ENCODE data around the gene TRIM74.
"Not testable (repeated sequence)": the region's sequence is repeated elsewhere in the genome, so short reads cannot be mapped to it uniquely, and the experiment has no call there.

TRIM74 gene

GRCh38 chr7:72954563-72955198 lies 14.6 kb downstream of the TRIM74 start:
- not testable (repeated sequence) for DNase-seq

GRCh38 chr7:72953901-72954562 lies 15.2 kb downstream of the TRIM74 start:
- DNase-seq = not testable (repeated sequence)

GRCh38 chr7:72950432-72950831 lies 18.8 kb downstream of the TRIM74 start:
- not testable (repeated sequence) for DNase-seq

DNA sequence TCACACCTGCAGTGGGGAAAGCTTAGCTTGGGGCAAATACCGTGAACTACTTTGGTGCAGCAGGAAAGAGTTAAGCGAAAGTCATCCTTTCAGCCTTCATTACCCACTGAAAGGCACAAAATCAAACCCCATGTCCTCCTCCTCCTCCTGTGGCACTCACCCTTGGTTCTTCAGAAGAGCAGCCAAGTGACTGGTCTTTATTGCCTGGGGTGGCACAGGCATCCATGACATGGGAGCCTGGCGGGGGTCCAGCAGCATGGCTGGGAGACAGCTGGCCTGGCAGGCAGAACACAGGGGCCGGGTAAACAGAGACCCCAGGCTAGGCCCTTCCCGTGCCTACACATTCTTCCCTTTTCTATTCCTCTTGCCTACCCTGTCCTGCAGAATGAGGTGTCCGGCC lies 19.6 kb downstream of the TRIM74 start:
- DNase-seq = not testable (repeated sequence)

DNA sequence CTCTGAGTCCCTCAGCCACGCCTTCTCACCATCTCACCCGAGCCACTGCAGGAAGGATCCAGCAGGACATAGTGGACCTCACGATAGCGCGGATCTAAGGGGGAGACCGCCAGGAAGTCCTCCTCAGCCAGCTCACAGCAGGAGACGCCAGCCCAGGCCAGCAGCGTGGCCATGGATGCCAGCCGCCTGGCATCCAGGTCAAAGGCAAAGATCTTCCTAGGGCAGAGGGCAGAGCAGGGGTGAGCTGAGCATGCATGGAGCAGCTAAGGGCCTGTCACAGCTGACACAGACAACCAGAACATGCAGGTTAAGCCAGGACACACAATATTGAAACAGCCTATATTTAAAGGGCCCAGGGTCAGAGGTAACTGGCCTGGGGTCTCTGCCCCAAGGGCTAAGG lies 20.0 kb downstream of the TRIM74 start:
- not testable (repeated sequence) for DNase-seq

GRCh38 chr7:72948714-72949113 lies 20.6 kb downstream of the TRIM74 start:
- not testable (repeated sequence) for DNase-seq

DNA sequence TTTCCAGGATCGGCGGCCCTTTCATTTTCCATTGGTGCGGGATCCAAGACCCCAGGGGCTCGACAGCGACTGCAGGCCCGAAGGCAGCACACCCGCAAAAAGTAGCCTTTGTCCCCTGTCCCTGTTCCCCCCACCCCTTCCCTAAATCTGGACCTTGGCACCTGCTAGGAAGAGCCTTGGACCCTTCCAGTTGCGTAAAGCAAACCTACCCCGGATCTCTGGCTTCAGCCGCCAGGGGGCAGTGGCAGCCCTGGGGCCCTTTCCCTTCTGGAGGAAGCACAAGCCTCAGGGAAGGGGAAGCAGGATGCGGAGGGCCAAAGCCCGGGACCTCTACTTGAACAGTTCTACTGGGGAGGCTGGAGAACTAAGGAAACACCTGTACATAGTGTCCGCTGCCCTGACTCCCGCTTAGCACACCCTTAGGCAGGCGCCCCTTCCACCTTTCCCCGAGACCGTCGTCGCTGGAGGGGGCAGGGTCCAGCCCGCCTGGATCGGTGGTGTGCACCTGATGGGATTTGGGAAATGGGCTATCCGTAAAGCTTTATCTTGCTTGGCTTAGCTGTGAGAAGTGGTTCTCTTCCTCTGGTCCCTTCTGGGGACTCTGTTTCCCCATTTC lies 23.0 kb downstream of the TRIM74 start:
- DNase-seq = not testable (repeated sequence)

DNA sequence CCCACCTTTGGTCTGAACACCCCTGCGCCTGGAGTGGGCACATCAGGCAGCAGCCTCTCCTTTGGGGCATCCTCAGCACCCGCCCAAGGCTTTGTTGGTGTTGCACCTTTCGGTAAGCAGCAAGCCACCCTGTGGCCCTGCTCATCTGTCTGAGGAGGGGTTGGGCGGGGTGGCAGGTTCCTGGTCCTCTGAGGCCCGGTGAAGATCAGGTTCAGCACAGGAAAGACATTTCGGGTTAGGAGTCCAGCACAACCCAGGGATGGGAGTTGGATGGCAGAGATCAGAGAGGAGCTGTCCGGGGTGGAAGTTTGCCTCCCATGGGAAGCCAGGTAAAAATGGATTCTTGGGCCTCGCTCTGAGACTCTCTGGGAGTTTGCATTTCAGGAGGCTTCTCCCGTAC lies 23.7 kb downstream of the TRIM74 start:
- not testable (repeated sequence) for DNase-seq

DNA sequence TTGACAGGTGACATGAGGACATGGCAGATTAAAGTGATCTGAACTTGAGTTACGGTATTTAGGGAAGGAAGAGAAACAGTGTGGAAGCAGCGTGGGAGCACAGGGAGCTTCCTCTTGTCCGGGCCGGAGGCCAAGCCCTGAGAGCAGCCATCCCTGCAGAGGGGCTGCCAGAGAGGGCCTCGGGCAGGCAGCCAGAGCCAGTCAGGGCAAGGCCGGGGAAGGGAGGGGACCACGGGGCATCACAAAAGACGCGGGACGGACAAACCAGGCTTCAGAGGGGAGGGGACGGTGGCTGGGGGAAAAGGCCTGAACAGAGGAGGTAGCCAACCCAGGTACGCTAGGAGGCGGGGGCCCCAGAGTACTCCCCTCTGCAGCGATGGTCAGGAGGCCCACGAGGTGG lies 24.3 kb downstream of the TRIM74 start:
- not testable (repeated sequence) for DNase-seq

DNA sequence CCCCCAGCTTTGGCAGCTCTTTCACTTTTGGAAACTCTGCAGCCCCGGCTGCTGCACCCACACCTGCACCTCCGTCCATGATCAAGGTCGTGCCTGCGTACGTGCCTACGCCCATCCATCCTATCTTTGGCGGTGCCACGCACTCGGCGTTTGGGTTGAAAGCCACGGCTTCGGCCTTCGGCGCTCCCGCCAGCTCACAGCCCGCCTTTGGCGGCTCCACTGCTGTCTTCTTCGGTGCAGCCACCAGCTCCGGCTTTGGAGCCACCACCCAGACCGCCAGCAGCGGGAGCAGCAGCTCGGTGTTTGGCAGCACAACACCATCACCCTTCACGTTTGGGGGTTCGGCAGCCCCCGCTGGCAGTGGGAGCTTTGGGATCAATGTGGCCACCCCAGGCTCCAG lies 26.3 kb downstream of the TRIM74 start:
- not testable (repeated sequence) for DNase-seq

GRCh38 chr7:72942022-72942705 lies 27.1 kb downstream of the TRIM74 start:
- not testable (repeated sequence) for DNase-seq

DNA sequence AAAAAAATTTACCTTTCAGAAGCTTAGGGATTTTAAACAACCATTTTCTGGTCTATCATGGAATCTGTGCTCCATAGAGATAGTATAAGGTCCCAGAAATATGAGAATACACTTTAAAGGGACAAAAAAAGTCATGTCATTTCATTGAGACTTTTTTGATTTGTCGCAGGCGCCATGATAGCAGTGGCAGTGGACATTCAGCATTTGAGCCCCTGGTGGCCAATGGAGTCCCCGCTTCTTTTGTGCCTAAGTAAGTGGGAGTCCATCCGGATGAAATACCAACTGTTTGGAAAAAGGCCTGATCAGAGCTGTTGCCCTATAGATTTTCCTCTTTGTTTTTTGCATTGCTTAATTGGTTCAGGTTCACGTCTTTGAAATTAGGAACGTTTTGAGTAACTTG lies 41.0 kb downstream of the TRIM74 start:
- not testable (repeated sequence) for DNase-seq

GRCh38 chr7:72927791-72928190 lies 41.5 kb downstream of the TRIM74 start:
- DNase-seq = not testable (repeated sequence)

GRCh38 chr7:72925546-72926120 lies 43.6 kb downstream of the TRIM74 start:
- DNase-seq = no peak

DNA sequence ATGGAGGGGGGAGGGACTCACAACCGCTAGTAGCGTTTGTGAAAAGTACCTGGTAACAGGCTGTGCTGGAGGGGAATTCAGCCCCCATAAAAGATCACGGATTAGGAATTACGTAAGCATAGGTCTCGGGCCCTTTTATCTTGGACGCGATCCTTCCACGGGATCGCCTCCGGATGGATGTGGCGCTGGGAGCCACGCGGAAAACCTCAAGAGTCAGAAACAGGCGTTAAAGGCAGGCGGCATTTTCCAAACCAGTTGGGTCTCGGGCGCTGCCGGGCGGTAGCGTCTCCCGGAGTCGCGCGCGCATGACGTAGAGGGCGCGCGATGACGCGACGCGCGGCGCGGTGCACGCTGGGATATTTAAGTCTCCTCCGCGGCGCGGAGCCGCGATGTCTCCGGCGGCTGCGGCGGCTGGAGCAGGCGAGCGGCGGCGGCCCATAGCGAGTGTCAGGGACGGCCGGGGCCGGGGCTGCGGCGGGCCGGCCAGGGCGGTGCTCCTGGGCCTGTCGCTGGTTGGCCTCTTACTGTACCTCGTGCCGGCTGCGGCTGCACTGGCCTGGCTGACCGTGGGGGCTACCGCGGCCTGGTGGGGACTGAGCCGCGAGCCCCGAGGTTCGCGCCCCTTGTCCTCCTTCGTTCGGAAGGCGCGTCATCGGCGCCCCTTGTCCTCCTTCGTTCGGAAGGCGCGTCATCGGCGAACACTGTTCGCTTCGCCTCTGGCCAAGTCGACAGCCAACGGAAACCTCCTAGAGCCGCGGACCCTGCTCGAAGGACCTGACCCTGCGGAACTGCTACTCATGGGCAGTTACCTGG lies 44.3 kb downstream of the TRIM74 start, which contains the start of gene POM121:
POM121 (plus strand) TSS at position 363 of the 813 bp plus-strand sequence; CDS start at position 390, 27 bp downstream.
- DNase-seq = peak; percentile 88

- DNase-seq = no peak
These were observed 44.9 kb downstream of the TRIM74 start for GRCh38 chr7:72924386-72924732.

DNA sequence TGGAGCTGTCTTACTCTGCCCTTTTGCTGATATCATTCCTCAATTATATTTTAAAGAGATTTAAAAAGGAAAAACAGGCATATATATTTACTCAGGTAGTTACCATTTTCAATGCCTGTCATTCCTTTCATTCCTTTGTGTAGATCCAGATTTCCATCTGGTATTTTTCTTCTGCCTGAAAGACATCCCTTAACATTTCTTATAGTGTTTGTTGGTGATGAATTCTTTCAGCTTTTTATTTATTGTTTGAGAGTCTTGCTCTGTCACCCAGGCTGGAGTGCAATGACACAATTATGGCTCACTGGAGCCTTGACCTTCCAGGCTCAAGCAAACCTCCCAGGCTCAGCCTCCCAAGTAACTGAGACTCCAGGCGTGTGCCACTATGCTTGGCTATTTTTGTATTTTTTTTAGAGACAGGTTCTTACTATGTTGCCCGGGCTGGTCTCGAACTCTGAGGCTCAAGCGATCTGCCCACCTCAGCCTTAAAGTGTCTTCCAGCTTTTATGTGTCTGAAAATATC lies 50.0 kb downstream of the TRIM74 start:
- DNase-seq = no peak

- DNase-seq = peak; percentile 65
These were observed 54.3 kb downstream of the TRIM74 start for GRCh38 chr7:72914756-72915525.

GRCh38 chr7:72913750-72914149 lies 55.5 kb downstream of the TRIM74 start:
- not testable (repeated sequence) for DNase-seq

DNA sequence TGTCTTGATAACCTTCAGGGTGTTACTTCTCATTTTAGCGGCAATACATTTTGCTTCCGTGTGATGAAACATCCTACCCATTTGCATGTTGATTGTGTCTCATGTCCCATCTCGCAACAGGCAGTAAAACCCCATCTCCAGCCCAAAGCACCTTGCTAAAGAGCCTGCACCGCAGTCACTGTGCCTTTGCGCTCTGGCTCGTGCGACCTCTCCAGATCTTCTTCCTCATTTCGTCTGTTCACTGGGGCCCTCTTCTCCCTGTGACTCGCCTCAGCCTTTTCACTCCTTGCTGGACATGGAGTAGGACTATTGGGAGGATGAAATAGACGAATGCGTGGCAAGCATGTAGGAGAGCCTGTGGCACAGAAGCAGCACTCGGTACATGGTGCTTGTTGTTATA lies 57.9 kb downstream of the TRIM74 start:
- not testable (repeated sequence) for DNase-seq
